VCaP (cell line): ENCODE data around the gene TRAPPC14.

Experiments used
- H3K27ac ChIP-seq: fragments of 450-650 bp; 2 replicates; pipeline ENCODE4 v1.5.1; 2017
- TF ChIP-seq, protein P1 (sequence below): fragments of 450-650 bp; conservative IDR thresholded peaks from 2 replicates; pipeline ENCODE4 v1.5.1; 2017; ENCODE audit warnings: mild to moderate bottlenecking, moderate library complexity

TRAPPC14 gene

GRCh38 chr7:100170101-100170897, 11.8 kb upstream of the TRAPPC14 start:
- no peak overlapping the region for H3K27ac ChIP-seq
- TF ChIP-seq, protein P1, sequence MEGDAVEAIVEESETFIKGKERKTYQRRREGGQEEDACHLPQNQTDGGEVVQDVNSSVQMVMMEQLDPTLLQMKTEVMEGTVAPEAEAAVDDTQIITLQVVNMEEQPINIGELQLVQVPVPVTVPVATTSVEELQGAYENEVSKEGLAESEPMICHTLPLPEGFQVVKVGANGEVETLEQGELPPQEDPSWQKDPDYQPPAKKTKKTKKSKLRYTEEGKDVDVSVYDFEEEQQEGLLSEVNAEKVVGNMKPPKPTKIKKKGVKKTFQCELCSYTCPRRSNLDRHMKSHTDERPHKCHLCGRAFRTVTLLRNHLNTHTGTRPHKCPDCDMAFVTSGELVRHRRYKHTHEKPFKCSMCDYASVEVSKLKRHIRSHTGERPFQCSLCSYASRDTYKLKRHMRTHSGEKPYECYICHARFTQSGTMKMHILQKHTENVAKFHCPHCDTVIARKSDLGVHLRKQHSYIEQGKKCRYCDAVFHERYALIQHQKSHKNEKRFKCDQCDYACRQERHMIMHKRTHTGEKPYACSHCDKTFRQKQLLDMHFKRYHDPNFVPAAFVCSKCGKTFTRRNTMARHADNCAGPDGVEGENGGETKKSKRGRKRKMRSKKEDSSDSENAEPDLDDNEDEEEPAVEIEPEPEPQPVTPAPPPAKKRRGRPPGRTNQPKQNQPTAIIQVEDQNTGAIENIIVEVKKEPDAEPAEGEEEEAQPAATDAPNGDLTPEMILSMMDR = no peak

- H3K27ac ChIP-seq = no peak overlapping the region
- TF ChIP-seq, protein P1 = no peak
These were observed 10.8 kb upstream of the TRAPPC14 start for GRCh38 chr7:100169147-100169850.

DNA sequence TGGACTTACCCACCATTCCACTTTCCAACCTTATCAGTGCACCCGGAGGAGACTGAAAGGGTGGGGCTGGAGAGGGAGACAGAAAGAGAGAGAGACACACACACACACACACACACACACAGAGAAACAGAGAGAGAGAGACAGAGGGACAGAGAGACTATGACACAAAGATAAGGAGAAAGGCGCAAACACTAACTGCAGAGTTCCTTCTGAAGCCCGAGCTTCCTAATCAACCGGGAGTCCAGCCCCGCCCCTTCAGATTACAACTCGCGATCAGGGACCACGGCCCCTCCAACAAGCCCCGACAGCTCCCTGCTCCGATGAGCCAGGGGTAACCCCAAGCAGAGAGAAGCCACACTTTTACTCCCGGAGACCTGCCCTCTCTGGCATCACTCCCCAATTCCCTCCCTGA, 9.4 kb upstream of the TRAPPC14 start:
- TF ChIP-seq, protein P1 = no peak
- H3K27ac ChIP-seq = no peak overlapping the region

GRCh38 chr7:100166970-100167911, 8.7 kb upstream of the TRAPPC14 start:
- TF ChIP-seq, protein P1 = no peak

GRCh38 chr7:100166317-100166940, 7.9 kb upstream of the TRAPPC14 start:
- no peak overlapping the region for H3K27ac ChIP-seq
- TF ChIP-seq, protein P1 = no peak

More at GRCh38 chr7:100166970-100167911, 8.7 kb upstream of the TRAPPC14 start:
- no peak overlapping the region for H3K27ac ChIP-seq

DNA sequence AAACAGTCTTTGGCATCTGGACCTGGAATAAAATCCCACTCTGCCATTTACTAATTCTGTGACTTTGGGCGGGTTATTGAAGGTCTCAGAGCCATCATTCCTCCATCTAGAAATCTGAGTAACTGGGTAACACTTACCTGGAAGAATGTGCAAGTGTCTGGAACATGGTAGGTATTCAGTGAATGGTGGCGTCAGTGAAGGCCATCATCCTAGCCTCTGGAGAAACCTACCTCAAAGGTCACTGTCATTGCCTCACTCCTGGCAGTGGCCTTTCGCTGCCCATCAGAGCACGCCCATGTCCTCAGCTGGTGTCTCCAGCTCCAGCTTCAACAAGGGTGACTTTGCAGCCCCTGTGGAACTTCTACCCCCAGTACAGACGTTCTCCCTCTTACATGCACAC, 5.3 kb upstream of the TRAPPC14 start:
- TF ChIP-seq, protein P1 = no peak
- no peak overlapping the region for H3K27ac ChIP-seq
